ENCODE measurements around the gene ETNPPL. TPM values are rescaled to one million over a fixed set of nuclear protein-coding genes. Genes with fewer than 3 reads are reported as not detected.

ETNPPL gene
- total RNA-seq, 1 experiment from 2014 or later: not detected

- CTCF ChIA-PET: no interaction called here
- no peaks in the 10 kb centered on the region for H3K79me2 ChIP-seq (ENCODE audit: low read length)
- no peaks in the 10 kb centered on the region for H3K4me1 ChIP-seq (ENCODE audit: insufficient read depth, low read length)
- no peaks in the 10 kb centered on the region for H4K20me1 ChIP-seq (ENCODE audit: low read length)
- no peak for ATAC-seq
- no peaks in the 10 kb centered on the region for H3K9me2 ChIP-seq (replicated peaks; ENCODE audit: low read length)
- no peaks in the 10 kb centered on the region for H3F3A ChIP-seq (ENCODE audit: low read length, unreplicated experiment)
- H3K4me2 ChIP-seq (ENCODE audit: low read length): no peak overlapping the region
- BruUV-seq (replicated peaks): no TSS peak
- no peak for DNase-seq
- H3K27me3 ChIP-seq (ENCODE audit: low read length): peaks cover 11% of the 10 kb centered on the region
- H3K27ac ChIP-seq (ENCODE audit: low read length): no peak overlapping the region
- no peak overlapping the region for H3K9ac ChIP-seq (ENCODE audit: low read length)
- no peaks in the 10 kb centered on the region for H3K9me3 ChIP-seq (ENCODE audit: low read length)
- H3K36me3 ChIP-seq (ENCODE audit: low read depth, low read length): no peaks in the 10 kb centered on the region
- H2AFZ ChIP-seq (ENCODE audit: low read length): no peak overlapping the region
- TF ChIP-seq EZH2phosphoT487 (IDR thresholded peaks at IDR 0.05; ENCODE audit: borderline replicate concordance, low read length) (no peak), CTCF (conservative IDR thresholded peaks at IDR 0.05; ENCODE audit: low read depth, low read length) (no peak), EZH2 (IDR thresholded peaks at IDR 0.05; ENCODE audit: low read length, unreplicated experiment) (no peak)
- POLR2A ChIA-PET (ENCODE audit: unreplicated experiment): no interaction called here
- no peak overlapping the region for H3K4me3 ChIP-seq (ENCODE audit: low read length)
- intact Hi-C loops (cut with micrococcal nuclease): no loop called here
Observed at GRCh38 chr4:108694423-108694822, 68.4 kb downstream of the ETNPPL start.

GRCh38 chr4:108693819-108694218, 69.0 kb downstream of the ETNPPL start:
- intact Hi-C loops (cut with micrococcal nuclease): no loop called here
- DNase-seq (no peak), ATAC-seq (no peak)
- Histone ChIP-seq H3F3A (ENCODE audit: low read length, unreplicated experiment) (no peaks in the 10 kb centered on the region), H3K9ac (ENCODE audit: low read length) (no peak overlapping the region), H2AFZ (ENCODE audit: low read length) (no peak overlapping the region), H3K9me2 (replicated peaks; ENCODE audit: low read length) (no peaks in the 10 kb centered on the region), H4K20me1 (ENCODE audit: low read length) (no peaks in the 10 kb centered on the region), H3K36me3 (ENCODE audit: low read depth, low read length) (no peaks in the 10 kb centered on the region), H3K79me2 (ENCODE audit: low read length) (no peaks in the 10 kb centered on the region), H3K27me3 (ENCODE audit: low read length) (peaks cover 11% of the 10 kb centered on the region), H3K27ac (ENCODE audit: low read length) (no peak overlapping the region), H3K4me3 (ENCODE audit: low read length) (no peak overlapping the region), H3K4me1 (ENCODE audit: insufficient read depth, low read length) (no peaks in the 10 kb centered on the region), H3K4me2 (ENCODE audit: low read length) (no peak overlapping the region), H3K9me3 (ENCODE audit: low read length) (no peaks in the 10 kb centered on the region)
- BruUV-seq (replicated peaks): no TSS peak
- ChIA-PET POLR2A (ENCODE audit: unreplicated experiment) (no interaction called here), CTCF (no interaction called here)
- TF ChIP-seq CTCF (conservative IDR thresholded peaks at IDR 0.05; ENCODE audit: low read depth, low read length): no peak
- no peak for TF ChIP-seq EZH2 (IDR thresholded peaks at IDR 0.05; ENCODE audit: low read length, unreplicated experiment)
- no peak for TF ChIP-seq EZH2phosphoT487 (IDR thresholded peaks at IDR 0.05; ENCODE audit: borderline replicate concordance, low read length)

- Histone ChIP-seq H3K4me1 (ENCODE audit: insufficient read depth, low read length) (no peaks in the 10 kb centered on the region), H3K9ac (ENCODE audit: low read length) (no peak overlapping the region), H3K9me2 (replicated peaks; ENCODE audit: low read length) (no peaks in the 10 kb centered on the region), H3F3A (ENCODE audit: low read length, unreplicated experiment) (no peaks in the 10 kb centered on the region), H3K27me3 (ENCODE audit: low read length) (peaks cover 11% of the 10 kb centered on the region), H3K79me2 (ENCODE audit: low read length) (no peaks in the 10 kb centered on the region), H3K36me3 (ENCODE audit: low read depth, low read length) (no peaks in the 10 kb centered on the region), H3K4me3 (ENCODE audit: low read length) (no peak overlapping the region), H3K9me3 (ENCODE audit: low read length) (no peaks in the 10 kb centered on the region), H4K20me1 (ENCODE audit: low read length) (no peaks in the 10 kb centered on the region), H3K27ac (ENCODE audit: low read length) (no peak overlapping the region), H3K4me2 (ENCODE audit: low read length) (no peak overlapping the region), H2AFZ (ENCODE audit: low read length) (no peak overlapping the region)
- intact Hi-C loops (cut with micrococcal nuclease): no loop called here
- ChIA-PET POLR2A (ENCODE audit: unreplicated experiment) (no interaction called here), CTCF (no interaction called here)
- no TSS peak for BruUV-seq (replicated peaks)
- TF ChIP-seq EZH2 (IDR thresholded peaks at IDR 0.05; ENCODE audit: low read length, unreplicated experiment): no peak
- ATAC-seq (no peak), DNase-seq (no peak)
Observed at GRCh38 chr4:108693211-108693610, 69.6 kb downstream of the ETNPPL start.

Other genes with a start within 250 kb of the ETNPPL start
- 478 and 695 TPM in 2 replicates for gene RPL34, start 142.5 kb downstream of the ETNPPL start, total RNA-seq (2014; rRNA removed)
- 47.2 and 49.1 TPM in 2 replicates for gene OSTC, start 112.5 kb downstream of the ETNPPL start, total RNA-seq (2014; rRNA removed)